HepG2 (cell line): ENCODE results near the gene HTRA2. TPM values are rescaled to one million over a fixed set of nuclear protein-coding genes. Genes with fewer than 3 reads are reported as not detected.
A peak's percentile ranks its signal among the peaks of the same experiment; 100 is the strongest.

Experiments
- AGO1 ChIP-seq: fragments of 200-400 bp; formaldehyde crosslinking; IDR thresholded peaks from 2 replicates; pipeline ENCODE4 v1.6.1; 2017; ENCODE audit warnings: mild to moderate bottlenecking, low read depth, low read length, moderate library complexity; ENCODE audit not compliant: poor library complexity, severe bottlenecking
- ARHGAP35 ChIP-seq: sonication (generic); formaldehyde crosslinking; IDR thresholded peaks from 2 replicates; pipeline ENCODE4 v1.9.0; 2022; ENCODE audit warnings: mild to moderate bottlenecking, inconsistent platforms, moderate library complexity, missing genetic modification reagents, borderline replicate concordance
- HDAC6 ChIP-seq: fragments of 200-600 bp; sonication (generic); IDR thresholded peaks from 2 replicates; pipeline ENCODE4 v1.7.0; 2017; ENCODE audit warnings: mild to moderate bottlenecking, antibody characterized with exemption, low read length, low read depth
- HES4 ChIP-seq: sonication (generic); formaldehyde crosslinking; IDR thresholded peaks from 2 replicates; pipeline ENCODE4 v1.9.0; 2021; ENCODE audit warnings: mild to moderate bottlenecking, missing genetic modification reagents, borderline replicate concordance
- HNRNPL ChIP-seq: fragments of 200-400 bp; formaldehyde crosslinking; IDR thresholded peaks from 2 replicates; pipeline ENCODE4 v1.6.1; 2017; ENCODE audit warnings: mild to moderate bottlenecking, low read depth, low read length
- KDM5B ChIP-seq: sonication (generic); formaldehyde crosslinking; IDR thresholded peaks from 2 replicates; pipeline ENCODE4 v1.4.0; 2020; ENCODE audit warnings: missing genetic modification reagents, mild to moderate bottlenecking, borderline replicate concordance
- MLLT10 ChIP-seq: sonication (generic); formaldehyde crosslinking; IDR thresholded peaks from 2 replicates; pipeline ENCODE4 v1.4.0; 2020; ENCODE audit warnings: missing genetic modification reagents
- PAX8 ChIP-seq: sonication (generic); formaldehyde crosslinking; IDR thresholded peaks from 2 replicates; pipeline ENCODE4 v1.8.0; 2022; ENCODE audit warnings: mild to moderate bottlenecking, missing genetic modification reagents, borderline replicate concordance
- SNRNP70 ChIP-seq: fragments of 200-400 bp; formaldehyde crosslinking; IDR thresholded peaks from 2 replicates; pipeline ENCODE4 v1.6.1; 2017; ENCODE audit warnings: mild to moderate bottlenecking, low read depth, low read length, moderate library complexity
- TBX2 ChIP-seq: sonication (generic); formaldehyde crosslinking; IDR thresholded peaks from 2 replicates; pipeline ENCODE4 v1.5.0; 2020; ENCODE audit warnings: missing genetic modification reagents, mild to moderate bottlenecking, borderline replicate concordance
- ZNF503 ChIP-seq: sonication (generic); formaldehyde crosslinking; IDR thresholded peaks from 2 replicates; pipeline ENCODE4 v1.4.0; 2020; ENCODE audit warnings: missing genetic modification reagents
- ZNF558 ChIP-seq: sonication (generic); formaldehyde crosslinking; IDR thresholded peaks from 2 replicates; pipeline ENCODE4 v1.9.0; 2022; ENCODE audit warnings: mild to moderate bottlenecking, missing genetic modification reagents, borderline replicate concordance
- ZNF572 ChIP-seq: sonication (generic); formaldehyde crosslinking; IDR thresholded peaks from 2 replicates; pipeline ENCODE4 v1.5.1; 2020; ENCODE audit warnings: mild to moderate bottlenecking, missing genetic modification reagents
- ZNF737 ChIP-seq: sonication (generic); formaldehyde crosslinking; IDR thresholded peaks from 2 replicates; pipeline ENCODE4 v1.5.0; 2020; ENCODE audit warnings: missing genetic modification reagents, mild to moderate bottlenecking, borderline replicate concordance
- ZNF781 ChIP-seq: sonication (generic); formaldehyde crosslinking; IDR thresholded peaks from 2 replicates; pipeline ENCODE4 v1.5.1; 2020; ENCODE audit warnings: borderline replicate concordance, mild to moderate bottlenecking, missing genetic modification reagents; ENCODE audit errors: not compliant biosample characterization
- ZNF879 ChIP-seq: sonication (generic); formaldehyde crosslinking; IDR thresholded peaks from 2 replicates; pipeline ENCODE4 v1.8.1; 2023; ENCODE audit warnings: missing genetic modification reagents
- polyA plus RNA-seq, 8 experiments: library from polyadenylated mRNA; depleted of rRNA in 3 of 8; stranded (reverse) in 7 of 8; unstranded in 1 of 8; fragments of >200 nt; fragmentation: Illumina TruSeq in 4 of 8; extraction: Trizol in 4 of 8; gene quantifications; 2 replicates each; pipeline versions ENCODE4 v1.2.1 to v1.2.3, GENCODE V29; 2011 to 2016; ENCODE audit warnings: low read depth in 4 of 8, missing spikeins in 1 of 8, mixed read lengths in 1 of 8; ENCODE audit not compliant: insufficient read depth in 1 of 8
- total RNA-seq, 5 experiments: library from RNA; depleted of rRNA; stranded (reverse); fragments of >200 nt; fragmentation: Illumina TruSeq; extraction: Trizol; gene quantifications; 2 replicates each; pipeline ENCODE4 v1.2.3, GENCODE V29; 2016; ENCODE audit warnings: low read depth in 1 of 5
- TF ChIP-seq, protein P1 (sequence below): sonication (generic); formaldehyde crosslinking; IDR thresholded peaks from 2 replicates; pipeline ENCODE4; 2020; ENCODE audit warnings: missing genetic modification reagents, mild to moderate bottlenecking, borderline replicate concordance
- TF ChIP-seq, protein P2 (sequence below): sonication (generic); formaldehyde crosslinking; IDR thresholded peaks from 2 replicates; pipeline ENCODE4 v1.5.1; 2020; ENCODE audit warnings: missing genetic modification reagents, mild to moderate bottlenecking, borderline replicate concordance
- TF ChIP-seq, protein P3 (sequence below): sonication (generic); formaldehyde crosslinking; conservative IDR thresholded peaks from 2 replicates; pipeline ENCODE4 v1.4.0; 2020; ENCODE audit warnings: missing genetic modification reagents

HTRA2 gene
- total and polyA plus RNA-seq, 2 of the 13 experiments (the other 11 are each of a cell fraction or from before 2014, with no cell fraction given) = 47.7 to 50.3 TPM

GRCh38 chr2:74488643-74489481 is 40.9 kb upstream of the HTRA2 start (continued):
- TF ChIP-seq, protein P1, sequence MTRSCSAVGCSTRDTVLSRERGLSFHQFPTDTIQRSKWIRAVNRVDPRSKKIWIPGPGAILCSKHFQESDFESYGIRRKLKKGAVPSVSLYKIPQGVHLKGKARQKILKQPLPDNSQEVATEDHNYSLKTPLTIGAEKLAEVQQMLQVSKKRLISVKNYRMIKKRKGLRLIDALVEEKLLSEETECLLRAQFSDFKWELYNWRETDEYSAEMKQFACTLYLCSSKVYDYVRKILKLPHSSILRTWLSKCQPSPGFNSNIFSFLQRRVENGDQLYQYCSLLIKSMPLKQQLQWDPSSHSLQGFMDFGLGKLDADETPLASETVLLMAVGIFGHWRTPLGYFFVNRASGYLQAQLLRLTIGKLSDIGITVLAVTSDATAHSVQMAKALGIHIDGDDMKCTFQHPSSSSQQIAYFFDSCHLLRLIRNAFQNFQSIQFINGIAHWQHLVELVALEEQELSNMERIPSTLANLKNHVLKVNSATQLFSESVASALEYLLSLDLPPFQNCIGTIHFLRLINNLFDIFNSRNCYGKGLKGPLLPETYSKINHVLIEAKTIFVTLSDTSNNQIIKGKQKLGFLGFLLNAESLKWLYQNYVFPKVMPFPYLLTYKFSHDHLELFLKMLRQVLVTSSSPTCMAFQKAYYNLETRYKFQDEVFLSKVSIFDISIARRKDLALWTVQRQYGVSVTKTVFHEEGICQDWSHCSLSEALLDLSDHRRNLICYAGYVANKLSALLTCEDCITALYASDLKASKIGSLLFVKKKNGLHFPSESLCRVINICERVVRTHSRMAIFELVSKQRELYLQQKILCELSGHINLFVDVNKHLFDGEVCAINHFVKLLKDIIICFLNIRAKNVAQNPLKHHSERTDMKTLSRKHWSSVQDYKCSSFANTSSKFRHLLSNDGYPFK (CRISPR knock-in tag) = peak; percentile 27; the same call in 1 of the 2 replicates
- TF ChIP-seq HES4 (CRISPR knock-in tag) (no peak), ZNF781 (CRISPR knock-in tag) (peak; percentile 42), ZNF572 (CRISPR knock-in tag) (no peak), MLLT10 (CRISPR knock-in tag) (no peak), TBX2 (CRISPR knock-in tag) (peak; percentile 89), HDAC6 (no peak), PAX8 (CRISPR knock-in tag) (no peak), ARHGAP35 (no peak), AGO1 (no peak), KDM5B (no peak), ZNF503 (CRISPR knock-in tag) (no peak), ZNF737 (no peak), ZNF558 (CRISPR knock-in tag) (no peak), SNRNP70 (no peak), HNRNPL (no peak), ZNF879 (CRISPR knock-in tag) (no peak)
- TF ChIP-seq, protein P2, sequence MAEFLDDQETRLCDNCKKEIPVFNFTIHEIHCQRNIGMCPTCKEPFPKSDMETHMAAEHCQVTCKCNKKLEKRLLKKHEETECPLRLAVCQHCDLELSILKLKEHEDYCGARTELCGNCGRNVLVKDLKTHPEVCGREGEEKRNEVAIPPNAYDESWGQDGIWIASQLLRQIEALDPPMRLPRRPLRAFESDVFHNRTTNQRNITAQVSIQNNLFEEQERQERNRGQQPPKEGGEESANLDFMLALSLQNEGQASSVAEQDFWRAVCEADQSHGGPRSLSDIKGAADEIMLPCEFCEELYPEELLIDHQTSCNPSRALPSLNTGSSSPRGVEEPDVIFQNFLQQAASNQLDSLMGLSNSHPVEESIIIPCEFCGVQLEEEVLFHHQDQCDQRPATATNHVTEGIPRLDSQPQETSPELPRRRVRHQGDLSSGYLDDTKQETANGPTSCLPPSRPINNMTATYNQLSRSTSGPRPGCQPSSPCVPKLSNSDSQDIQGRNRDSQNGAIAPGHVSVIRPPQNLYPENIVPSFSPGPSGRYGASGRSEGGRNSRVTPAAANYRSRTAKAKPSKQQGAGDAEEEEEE (CRISPR knock-in tag) = no peak
- TF ChIP-seq, protein P3, sequence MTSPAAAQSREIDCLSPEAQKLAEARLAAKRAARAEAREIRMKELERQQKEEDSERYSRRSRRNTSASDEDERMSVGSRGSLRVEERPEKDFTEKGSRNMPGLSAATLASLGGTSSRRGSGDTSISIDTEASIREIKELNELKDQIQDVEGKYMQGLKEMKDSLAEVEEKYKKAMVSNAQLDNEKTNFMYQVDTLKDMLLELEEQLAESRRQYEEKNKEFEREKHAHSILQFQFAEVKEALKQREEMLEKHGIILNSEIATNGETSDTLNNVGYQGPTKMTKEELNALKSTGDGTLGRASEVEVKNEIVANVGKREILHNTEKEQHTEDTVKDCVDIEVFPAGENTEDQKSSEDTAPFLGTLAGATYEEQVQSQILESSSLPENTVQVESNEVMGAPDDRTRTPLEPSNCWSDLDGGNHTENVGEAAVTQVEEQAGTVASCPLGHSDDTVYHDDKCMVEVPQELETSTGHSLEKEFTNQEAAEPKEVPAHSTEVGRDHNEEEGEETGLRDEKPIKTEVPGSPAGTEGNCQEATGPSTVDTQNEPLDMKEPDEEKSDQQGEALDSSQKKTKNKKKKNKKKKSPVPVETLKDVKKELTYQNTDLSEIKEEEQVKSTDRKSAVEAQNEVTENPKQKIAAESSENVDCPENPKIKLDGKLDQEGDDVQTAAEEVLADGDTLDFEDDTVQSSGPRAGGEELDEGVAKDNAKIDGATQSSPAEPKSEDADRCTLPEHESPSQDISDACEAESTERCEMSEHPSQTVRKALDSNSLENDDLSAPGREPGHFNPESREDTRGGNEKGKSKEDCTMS (CRISPR knock-in tag) = no peak
